Liver (tissue), 9 donors: Measurements from ENCODE around the gene YPEL2. TPM values are rescaled to one million over a fixed set of nuclear protein-coding genes. Genes with fewer than 3 reads are reported as not detected.

Experiments
- DNase-seq: peaks from one replicate; pipeline ENCODE4 v3.0.0-alpha.2; 2017; ENCODE audit warnings: low spot score
- H3K27ac ChIP-seq, 2 donors: one replicate each; pipeline ENCODE4 v1.7.0; 2013; ENCODE audit warnings: inconsistent platforms in 2 of 2, low read length in 2 of 2, control low read depth in 1 of 2, low read depth in 1 of 2, mild to moderate bottlenecking in 1 of 2
- H3K27me3 ChIP-seq, 4 donors: one replicate each; pipeline versions ENCODE4 v1.6.1 to v1.7.0; 2013; ENCODE audit warnings: low read length in 3 of 4, inconsistent platforms in 1 of 4, mild to moderate bottlenecking in 1 of 4, moderate library complexity in 1 of 4; ENCODE audit not compliant: control insufficient read depth in 4 of 4, insufficient read depth in 4 of 4
- H3K36me3 ChIP-seq, 4 donors: one replicate each; pipeline versions ENCODE4 v1.6.1 to v1.7.0; 2013; ENCODE audit warnings: low read length in 3 of 4, mild to moderate bottlenecking in 3 of 4, low read depth in 1 of 4, moderate library complexity in 1 of 4; ENCODE audit not compliant: control insufficient read depth in 4 of 4, insufficient read depth in 3 of 4
- H3K4me1 ChIP-seq, 4 donors: one replicate each; pipeline versions ENCODE4 v1.6.1 to v1.7.0; 2013; ENCODE audit warnings: low read length in 3 of 4, mild to moderate bottlenecking in 3 of 4, moderate library complexity in 1 of 4; ENCODE audit not compliant: control insufficient read depth in 4 of 4, insufficient read depth in 4 of 4
- H3K4me3 ChIP-seq, 3 donors: one replicate each; pipeline versions ENCODE4 v1.6.1 to v1.7.0; 2013; ENCODE audit warnings: low read length in 3 of 3, control low read depth in 1 of 3, low read depth in 1 of 3, mild to moderate bottlenecking in 1 of 3
- H3K9ac ChIP-seq, 2 donors: one replicate each; pipeline ENCODE4 v1.7.0; 2013; ENCODE audit warnings: low read length in 2 of 2, mild to moderate bottlenecking in 2 of 2, moderate library complexity in 2 of 2, control low read depth in 1 of 2, low read depth in 1 of 2
- H3K9me3 ChIP-seq, 4 donors: one replicate each; pipeline versions ENCODE4 v1.6.1 to v1.7.0; 2013; ENCODE audit warnings: low read length in 3 of 4; ENCODE audit not compliant: control insufficient read depth in 4 of 4
- ATF3 ChIP-seq: IDR thresholded peaks from 2 replicates; pipeline ENCODE4 v1.6.1; 2016; ENCODE audit warnings: antibody characterized with exemption
- EGR1 ChIP-seq, 2 donors: IDR thresholded peaks; 2 replicates each; pipeline ENCODE4 v1.6.1; 2016 to 2018; ENCODE audit warnings: antibody characterized with exemption in 2 of 2, low read depth in 2 of 2
- FOXA2 ChIP-seq: IDR thresholded peaks from 2 replicates; pipeline ENCODE4 v1.6.1; 2016; ENCODE audit warnings: antibody characterized with exemption
- GABPA ChIP-seq, 2 donors: IDR thresholded peaks in 1 of 2; conservative IDR thresholded peaks in 1 of 2; 2 replicates each; pipeline ENCODE4 v1.6.1; 2016; ENCODE audit warnings: antibody characterized with exemption in 2 of 2, mild to moderate bottlenecking in 1 of 2, moderate library complexity in 1 of 2
- HNF4A ChIP-seq, 2 donors: conservative IDR thresholded peaks; 2 replicates each; pipeline ENCODE4 v1.6.1; 2016; ENCODE audit warnings: antibody characterized with exemption in 2 of 2, mild to moderate bottlenecking in 2 of 2
- HNF4G ChIP-seq: IDR thresholded peaks from 2 replicates; pipeline ENCODE4 v1.6.1; 2016; ENCODE audit warnings: antibody characterized with exemption
- JUND ChIP-seq, 2 donors: IDR thresholded peaks; 2 replicates each; pipeline ENCODE4 v1.6.1; 2016; ENCODE audit warnings: antibody characterized with exemption in 2 of 2
- NR2F2 ChIP-seq: IDR thresholded peaks from 2 replicates; pipeline ENCODE4 v1.6.1; 2016; ENCODE audit warnings: antibody characterized with exemption
- RAD21 ChIP-seq, 2 donors: IDR thresholded peaks; 2 replicates each; pipeline ENCODE4 v1.6.1; 2016; ENCODE audit warnings: antibody characterized with exemption in 2 of 2, mild to moderate bottlenecking in 2 of 2
- REST ChIP-seq: IDR thresholded peaks from 2 replicates; pipeline ENCODE4 v1.6.1; 2016; ENCODE audit warnings: antibody characterized with exemption, mild to moderate bottlenecking
- RXRA ChIP-seq, 2 donors: IDR thresholded peaks; 2 replicates each; pipeline ENCODE4 v1.6.1; 2017 to 2018; ENCODE audit warnings: antibody characterized with exemption in 2 of 2, mild to moderate bottlenecking in 1 of 2
- SP1 ChIP-seq: IDR thresholded peaks from 2 replicates; pipeline ENCODE4 v1.6.1; 2018; ENCODE audit warnings: antibody characterized with exemption, mild to moderate bottlenecking
- YY1 ChIP-seq: IDR thresholded peaks from 2 replicates; pipeline ENCODE4 v1.6.1; 2016; ENCODE audit warnings: antibody characterized with exemption, mild to moderate bottlenecking
- ZBTB33 ChIP-seq: IDR thresholded peaks from 2 replicates; pipeline ENCODE4 v1.6.1; 2016; ENCODE audit warnings: antibody characterized with exemption
- WGBS: extraction: QIAGEN DNeasy Blood & Tissue Kit; methylation state at CpG from one replicate; pipeline ENCODE4 v1.1.7; 2013; 5-methylcytosine and 5-hydroxymethylcytosine counted together
- polyA plus RNA-seq, 2 donors: library from polyadenylated mRNA; stranded (reverse) in 1 of 2; unstranded in 1 of 2; fragments of 200-250 nt in 1 of 2; fragments of >200 nt in 1 of 2; fragmentation: Nextera tagmentation in 1 of 2; extraction: Ambion mirVana in 1 of 2; gene quantifications; one replicate each; pipeline versions ENCODE4 v1.2.1 to v1.2.3, GENCODE V29; 2013 to 2015
- total RNA-seq, 2 donors: library from RNA; depleted of rRNA; stranded (reverse); fragments of >200 nt; gene quantifications; one replicate each; pipeline ENCODE4 v1.2.3, GENCODE V29; 2014
- TF ChIP-seq, protein P1 (sequence below): fragments of 150-350 bp; IDR thresholded peaks from 2 replicates; pipeline ENCODE4 v1.5.1; 2017; ENCODE audit warnings: improper control_type of control experiment, low read depth, low read length; ENCODE audit not compliant: missing input control
- donor health status: healthy.
- donor health status: healthy.
- donor health status: healthy.
- donor health status: healthy.
- donor health status: healthy.

YPEL2 gene
- total and polyA plus RNA-seq, 4 donors = 4.2 to 23.8 (median 11.3) TPM

DNA sequence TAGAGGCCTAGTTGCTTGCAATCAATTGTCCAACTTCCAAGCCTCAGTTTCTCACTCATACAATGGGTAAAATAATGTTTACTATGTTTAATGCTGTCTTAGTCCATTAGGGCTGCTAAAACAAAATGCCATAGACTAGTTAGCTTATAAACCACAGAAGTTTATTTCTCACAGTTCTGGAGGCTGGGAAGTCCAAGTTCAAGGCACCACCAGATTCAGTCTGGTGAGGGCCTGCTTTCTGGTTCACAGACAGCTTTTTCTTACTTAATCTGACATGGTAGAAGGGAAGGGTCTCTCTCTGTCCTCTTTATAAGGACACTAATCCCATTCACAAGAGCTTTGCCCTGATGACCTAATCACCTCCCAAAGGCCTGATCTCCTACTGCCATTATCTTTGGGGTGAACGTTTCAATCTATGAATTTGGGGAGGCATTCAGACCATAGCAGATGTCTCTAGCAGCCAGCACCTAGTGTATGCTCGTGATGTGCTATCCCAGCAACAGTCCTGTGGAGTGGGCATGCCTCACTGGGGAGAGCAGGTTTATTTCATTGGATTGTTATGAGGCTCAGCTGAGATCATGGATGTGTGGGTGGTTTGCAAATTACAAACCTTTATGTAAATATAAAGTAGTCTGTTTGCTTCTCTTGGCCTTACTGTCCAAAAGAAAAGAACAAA, 25.2 kb downstream of the YPEL2 start:
- Histone ChIP-seq H3K9me3 (no peaks in the 10 kb centered on the region), H3K27ac (peak overlapping the region in 1 of 2 donors; percentile 19), H3K4me1 (peaks cover 9 to 50% (median 40%) of the 10 kb centered on the region in 4 donors), H3K4me3 (no peak overlapping the region), H3K27me3 (no peaks in the 10 kb centered on the region), H3K36me3 (peaks cover 0 to 15% (median 6%) of the 10 kb centered on the region in 4 donors), H3K9ac (no peak overlapping the region)
- no peak for TF ChIP-seq SP1
- DNase-seq = no peak
- WGBS = 79% methylated on average over 2 of the region's 2 CpGs

DNA sequence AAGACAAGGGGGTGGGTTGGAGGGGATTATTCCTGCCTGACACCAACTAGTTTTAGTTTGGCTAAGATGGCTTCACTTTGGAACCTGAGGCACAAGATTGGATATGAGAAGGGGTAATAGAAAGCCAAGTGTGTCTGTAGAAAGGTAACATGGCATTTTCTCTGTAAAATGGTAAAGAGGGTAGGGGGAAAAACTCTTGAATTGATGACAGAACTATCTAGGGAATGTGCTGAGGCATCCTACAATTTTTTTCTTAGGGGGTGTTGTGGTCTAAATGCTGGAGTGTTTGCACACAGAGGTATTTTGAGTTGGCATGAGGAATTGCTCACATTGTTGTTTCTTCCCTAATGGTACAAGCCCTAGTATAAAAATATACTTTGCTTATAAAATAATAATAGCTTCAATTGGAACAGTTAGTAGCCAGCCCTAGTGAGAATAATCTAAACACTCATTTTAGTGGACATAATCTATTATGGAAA, 25.8 kb downstream of the YPEL2 start:
- Histone ChIP-seq H3K4me1 (peaks cover 8 to 54% (median 40%) of the 10 kb centered on the region in 4 donors), H3K27ac (peak overlapping the region in 1 of 2 donors; percentile 19), H3K4me3 (no peak overlapping the region), H3K9me3 (no peaks in the 10 kb centered on the region), H3K9ac (no peak overlapping the region), H3K27me3 (no peaks in the 10 kb centered on the region), H3K36me3 (peaks cover 0 to 16% (median 6%) of the 10 kb centered on the region in 4 donors)
- DNase-seq = no peak
- no peak for TF ChIP-seq RXRA (IDR thresholded peaks at IDR 0.05)
- no peak for TF ChIP-seq ZBTB33
- TF ChIP-seq NR2F2 = no peak
- TF ChIP-seq HNF4G = no peak
- TF ChIP-seq EGR1 (IDR thresholded peaks at IDR 0.05; ENCODE audit: low read depth in 2 of 2) = no peak
- TF ChIP-seq REST = no peak
- TF ChIP-seq YY1 = no peak
- no peak for TF ChIP-seq JUND (IDR thresholded peaks at IDR 0.05)
- TF ChIP-seq RAD21 (IDR thresholded peaks at IDR 0.05) = no peak
- no peak for TF ChIP-seq ATF3
- TF ChIP-seq SP1 = no peak
- TF ChIP-seq HNF4A (conservative IDR thresholded peaks at IDR 0.05) = no peak
- TF ChIP-seq, protein P1, sequence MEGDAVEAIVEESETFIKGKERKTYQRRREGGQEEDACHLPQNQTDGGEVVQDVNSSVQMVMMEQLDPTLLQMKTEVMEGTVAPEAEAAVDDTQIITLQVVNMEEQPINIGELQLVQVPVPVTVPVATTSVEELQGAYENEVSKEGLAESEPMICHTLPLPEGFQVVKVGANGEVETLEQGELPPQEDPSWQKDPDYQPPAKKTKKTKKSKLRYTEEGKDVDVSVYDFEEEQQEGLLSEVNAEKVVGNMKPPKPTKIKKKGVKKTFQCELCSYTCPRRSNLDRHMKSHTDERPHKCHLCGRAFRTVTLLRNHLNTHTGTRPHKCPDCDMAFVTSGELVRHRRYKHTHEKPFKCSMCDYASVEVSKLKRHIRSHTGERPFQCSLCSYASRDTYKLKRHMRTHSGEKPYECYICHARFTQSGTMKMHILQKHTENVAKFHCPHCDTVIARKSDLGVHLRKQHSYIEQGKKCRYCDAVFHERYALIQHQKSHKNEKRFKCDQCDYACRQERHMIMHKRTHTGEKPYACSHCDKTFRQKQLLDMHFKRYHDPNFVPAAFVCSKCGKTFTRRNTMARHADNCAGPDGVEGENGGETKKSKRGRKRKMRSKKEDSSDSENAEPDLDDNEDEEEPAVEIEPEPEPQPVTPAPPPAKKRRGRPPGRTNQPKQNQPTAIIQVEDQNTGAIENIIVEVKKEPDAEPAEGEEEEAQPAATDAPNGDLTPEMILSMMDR = no peak
- no peak for TF ChIP-seq GABPA (IDR thresholded peaks at IDR 0.05 in 1 of 2, conservative IDR thresholded peaks at IDR 0.05 in 1 of 2)
- no peak for TF ChIP-seq FOXA2
